B cell (primary cell): Measurements from ENCODE around the gene S100A5. TPM values are rescaled to one million over a fixed set of nuclear protein-coding genes. Genes with fewer than 3 reads are reported as not detected.
A peak's percentile ranks its signal among the peaks of the same experiment; 100 is the strongest.

ENCODE experiments used
- ATAC-seq: fragments of 200-7000 bp; cut with Tn5 transposase; one replicate; pipeline ENCODE4 v1.10.0; 2021; ENCODE audit warnings: low read depth, mild to moderate bottlenecking, moderate number of reproducible peaks, moderate library complexity
- CTCF ChIA-PET: fragments of 350-600 bp; sonication (Branson Sonifier 250); formaldehyde crosslinking; loops from one replicate; lab custom pipeline; 2021; ENCODE audit warnings: antibody characterized with exemption, inconsistent platforms; lab: Charles Lee
- POLR2A ChIA-PET: fragments of 350-600 bp; sonication (Branson Sonifier 250); formaldehyde crosslinking; loops from one replicate; lab custom pipeline; 2021; ENCODE audit warnings: antibody characterized with exemption; lab: Charles Lee
- DNase-seq: peaks from one replicate; pipeline ENCODE4 v3.0.0; 2013
- H2AFZ ChIP-seq: 2 replicates; pipeline ENCODE4 v1.6.1; 2012; ENCODE audit warnings: mild to moderate bottlenecking, low read depth, low read length; ENCODE audit not compliant: insufficient read depth, poor library complexity, severe bottlenecking
- H3K27ac ChIP-seq, 2 donors: 1 replicate in 1 of 2; 2 replicates in 1 of 2; pipeline ENCODE4 v1.5.1; 2012 to 2013; ENCODE audit warnings: low read length in 2 of 2, mild to moderate bottlenecking in 2 of 2, moderate library complexity in 1 of 2
- H3K27me3 ChIP-seq, 4 experiments: fragments of 200-600 bp in 1 of 4; sonication (generic) in 1 of 4; replicated peaks in 1 of 4; 1 replicate in 2 of 4; 2 replicates in 2 of 4; pipeline versions ENCODE4 v1.6.1 to v1.7.0; 2013 to 2016; ENCODE audit warnings: low read length in 3 of 4, mild to moderate bottlenecking in 2 of 4, mixed read lengths in 1 of 4, moderate library complexity in 1 of 4; ENCODE audit not compliant: insufficient read depth in 4 of 4, control insufficient read depth in 3 of 4; ENCODE audit errors: control extremely low read depth in 1 of 4
- H3K36me3 ChIP-seq, 2 experiments: replicated peaks in 1 of 2; 1 replicate in 1 of 2; 2 replicates in 1 of 2; pipeline versions ENCODE4 v1.6.1 to v1.7.1; 2013; ENCODE audit warnings: low read length in 1 of 2; ENCODE audit not compliant: insufficient read depth in 2 of 2, control insufficient read depth in 1 of 2; ENCODE audit errors: control extremely low read depth in 1 of 2, extremely low read depth in 1 of 2
- H3K4me1 ChIP-seq, 2 donors: fragments of 200-600 bp in 1 of 2; sonication (generic) in 1 of 2; 1 replicate in 1 of 2; 2 replicates in 1 of 2; pipeline versions ENCODE4 v1.5.1 to v1.6.1; 2013 to 2017; ENCODE audit warnings: low read length in 2 of 2; ENCODE audit not compliant: control insufficient read depth in 2 of 2, insufficient read depth in 2 of 2
- H3K4me2 ChIP-seq: replicated peaks from 2 replicates; pipeline ENCODE3; 2012; ENCODE audit warnings: mild to moderate bottlenecking, low read depth, low read length; ENCODE audit not compliant: poor library complexity, severe bottlenecking
- H3K4me3 ChIP-seq, 5 experiments: fragments of 200-600 bp in 1 of 5; sonication (generic) in 1 of 5; 1 replicate in 3 of 5; 2 replicates in 2 of 5; pipeline versions ENCODE4 v1.5.1 to v1.7.0; 2011 to 2016; ENCODE audit warnings: low read length in 4 of 5, mild to moderate bottlenecking in 4 of 5, low read depth in 2 of 5, control low read depth in 1 of 5, moderate library complexity in 1 of 5; ENCODE audit not compliant: insufficient read depth in 1 of 5; ENCODE audit errors: control extremely low read depth in 1 of 5, extremely low read depth in 1 of 5
- H3K79me2 ChIP-seq: fragments of 200-600 bp; sonication (generic); one replicate; pipeline ENCODE4 v1.6.0; 2016; ENCODE audit warnings: low read length; ENCODE audit not compliant: control insufficient read depth, insufficient read depth
- H3K9ac ChIP-seq: fragments of 200-600 bp; sonication (generic); 2 replicates; pipeline ENCODE4 v1.6.1; 2017; ENCODE audit warnings: mild to moderate bottlenecking, low read length, moderate library complexity
- H3K9me3 ChIP-seq, 3 donors: one replicate each; pipeline versions ENCODE4 v1.6.1 to v1.7.1; 2013; ENCODE audit warnings: low read length in 2 of 3; ENCODE audit not compliant: control insufficient read depth in 2 of 3, insufficient read depth in 1 of 3; ENCODE audit errors: control extremely low read depth in 1 of 3
- H4K20me1 ChIP-seq: 2 replicates; pipeline ENCODE4 v1.6.0; 2012; ENCODE audit warnings: mild to moderate bottlenecking, low read length; ENCODE audit not compliant: insufficient read depth, control insufficient read depth, poor library complexity, severe bottlenecking
- H3K27ac Mint-ChIP-seq: one replicate; pipeline ENCODE4 v1.8.0; 2021; ENCODE audit warnings: mixed read lengths
- H3K27me3 Mint-ChIP-seq: one replicate; pipeline ENCODE4 v1.8.0; 2021; ENCODE audit warnings: mixed read lengths
- H3K4me1 Mint-ChIP-seq: one replicate; pipeline ENCODE4 v1.8.0; 2021; ENCODE audit warnings: mixed read lengths
- H3K4me3 Mint-ChIP-seq: one replicate; pipeline ENCODE4 v1.8.0; 2021; ENCODE audit warnings: mixed read lengths
- H3K9me3 Mint-ChIP-seq: one replicate; pipeline ENCODE4 v1.8.0; 2022; ENCODE audit warnings: mixed read lengths; ENCODE audit not compliant: insufficient read depth
- CTCF ChIP-seq: fragments of 200-600 bp; IDR thresholded peaks from one replicate; pipeline ENCODE4 v1.8.0; 2022; ENCODE audit warnings: antibody characterized with exemption, mild to moderate bottlenecking
- EZH2 ChIP-seq: IDR thresholded peaks from 2 replicates; pipeline ENCODE4 v1.6.1; 2012; ENCODE audit warnings: borderline replicate concordance, low read depth, mild to moderate bottlenecking, moderate library complexity, low read length; ENCODE audit not compliant: insufficient read depth, poor library complexity, severe bottlenecking
- WGBS: methylation state at CpG from one replicate; pipeline ENCODE4 v1.1.5; 2013; ENCODE audit warnings: missing lambda C conversion rate; ENCODE audit not compliant: insufficient coverage; 5-methylcytosine and 5-hydroxymethylcytosine counted together
- intact Hi-C: fragments of 100-400 bp; cut with micrococcal nuclease; formaldehyde crosslinking; loops from one replicate; pipeline ENCODE4 v1.10.0; 2022
- polyA plus RNA-seq: library from polyadenylated mRNA; depleted of rRNA; stranded (reverse); fragments of >200 nt; gene quantifications from 2 replicates; pipeline ENCODE4 v1.2.3, GENCODE V29; 2012
- total RNA-seq, 2 donors: library from RNA; stranded (reverse); fragments of 120-200 nt in 1 of 2; gene quantifications; 1 replicate in 1 of 2; 2 replicates in 1 of 2; pipeline versions ENCODE4 v1.2.3 to v1.2.4, GENCODE V29; 2013 to 2022

S100A5 gene
- total and polyA plus RNA-seq, 2 donors (not counting 1 experiment from before 2014, with no cell fraction given), result 0.64 TPM; not detected in 1

DNA sequence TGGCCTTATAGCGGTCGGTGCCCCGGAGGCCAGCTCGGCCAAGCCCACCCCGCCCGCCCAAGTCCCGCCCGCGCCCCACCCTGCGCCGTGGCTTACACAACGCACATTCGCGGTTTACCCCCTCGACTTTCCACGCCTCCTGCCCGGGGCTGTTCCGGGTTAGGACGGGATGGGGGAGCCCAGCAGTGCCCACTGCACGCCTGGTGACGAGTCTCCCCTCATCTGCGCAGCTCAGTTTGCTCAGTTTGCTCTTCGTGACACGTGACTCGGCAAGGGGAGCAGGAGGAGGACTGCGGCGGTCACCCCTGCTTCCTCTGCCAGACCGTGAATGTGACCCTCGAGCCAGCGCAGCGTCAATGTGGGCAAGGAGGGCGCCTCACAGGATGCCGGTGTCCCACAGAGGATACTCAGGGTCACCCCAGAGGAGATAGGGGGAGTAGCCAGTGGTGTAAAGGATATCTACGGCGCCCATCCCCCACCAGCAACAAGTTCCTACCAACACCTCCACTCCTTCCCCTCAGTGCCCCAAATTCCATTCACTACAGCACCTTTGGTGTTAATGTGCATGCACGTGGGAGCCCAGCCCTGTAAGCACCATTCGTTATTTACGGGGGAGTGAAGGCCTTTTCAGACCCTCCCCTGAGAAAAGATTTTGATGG is 4.6 kb downstream of the S100A5 start:
- H3K4me1 Mint-ChIP-seq, result peaks cover 58% of the 10 kb centered on the region
- DNase-seq (peak; percentile 74), ATAC-seq (peak; percentile 78)
- ChIA-PET CTCF (interaction anchor here (0.5 to 10.9 kb wide), 9 partner anchors 11 to 307 kb away, joined by 3 to 189 read pairs (median 6); partner anchors contain the start of genes S100A2, S100A3 and S100A4), POLR2A (interaction anchor here (0.7 to 2.8 kb wide), 9 partner anchors 9 to 684 kb away, joined by 3 to 20 read pairs (median 5); partner anchors contain the start of genes INTS3, S100A2 and S100A4)
- TF ChIP-seq CTCF (no peak), EZH2 (no peak)
- Histone ChIP-seq H3K27ac (peak overlapping the region; percentile 83 to 84), H3K36me3 (peaks cover 0 to 4% of the 10 kb centered on the region in 2 experiments), H2AFZ (peak overlapping the region; percentile 96), H3K4me3 (peak overlapping the region; percentile 19 to 95 (median 85)), H3K27me3 (no peaks in the 10 kb centered on the region), H3K79me2 (peaks cover 10% of the 10 kb centered on the region), H4K20me1 (no peaks in the 10 kb centered on the region), H3K9me3 (peaks cover 0 to 9% (median 0%) of the 10 kb centered on the region in 3 donors), H3K4me2 (peak overlapping the region; percentile 96), H3K9ac (peak overlapping the region; percentile 86), H3K4me1 (peaks cover 51 to 60% of the 10 kb centered on the region in 2 donors)
- peak overlapping the region; percentile 95 for H3K4me3 Mint-ChIP-seq
- H3K9me3 Mint-ChIP-seq, result no peaks in the 10 kb centered on the region
- peak overlapping the region; percentile 96 for H3K27ac Mint-ChIP-seq
- WGBS, result 3% methylated on average over 26 of the region's 38 CpGs
- intact Hi-C loops, result loop anchor here (1.0 to 10.0 kb wide), 3 partner anchors 9 to 139 kb away; partner anchors contain the start of genes CHTOP, ILF2, NPR1 and S100A4
- no peaks in the 10 kb centered on the region for H3K27me3 Mint-ChIP-seq
